PC-9 (cell line): ENCODE data around the gene OR2B2. TPM values are rescaled to one million over a fixed set of nuclear protein-coding genes. Genes with fewer than 3 reads are reported as not detected.
"Not testable (repeated sequence)": the region's sequence is repeated elsewhere in the genome, so short reads cannot be mapped to it uniquely, and the experiment has no call there.

Experiments
- BruUV-seq: library from RNA; stranded (reverse); fragments of 400-500 nt; replicated peaks from 2 replicates; lab custom pipeline; 2021; lab: Mats Ljungman, UMichigan
- CTCF ChIA-PET: fragments of 300-600 bp; sonication (Branson Sonifier 250); formaldehyde crosslinking; loops from one replicate; lab custom pipeline; 2022; ENCODE audit warnings: antibody characterized with exemption; lab: Charles Lee
- POLR2A ChIA-PET: fragments of 300-600 bp; sonication (Branson Sonifier 250); formaldehyde crosslinking; loops from one replicate; lab custom pipeline; 2022; ENCODE audit warnings: antibody characterized with exemption; ENCODE audit not compliant: unreplicated experiment; lab: Charles Lee
- DNase-seq, 2 experiments: peaks; one replicate each; pipeline versions ENCODE4 v3.0.0 to v3.0.0-alpha.2; 2015 to 2022; ENCODE audit warnings: mixed read lengths in 1 of 2
- H2AFZ ChIP-seq: fragments of 200-600 bp; sonication (generic); 2 replicates; pipeline ENCODE4 v1.8.1; 2017; ENCODE audit warnings: antibody characterized with exemption
- H3F3A ChIP-seq: fragments of 200-600 bp; sonication (generic); 2 replicates; pipeline ENCODE4 v1.8.1; 2017; ENCODE audit warnings: antibody characterized with exemption, mild to moderate bottlenecking, low read depth; ENCODE audit not compliant: insufficient read depth
- H3K27ac ChIP-seq: fragments of 200-600 bp; sonication (generic); 2 replicates; pipeline ENCODE4 v1.6.1; 2016; ENCODE audit warnings: mixed run types
- H3K27me3 ChIP-seq: fragments of 200-600 bp; sonication (generic); 2 replicates; pipeline ENCODE4 v1.6.1; 2016; ENCODE audit warnings: low read depth, mixed run types; ENCODE audit not compliant: insufficient read depth
- H3K36me3 ChIP-seq: fragments of 200-600 bp; sonication (generic); 2 replicates; pipeline ENCODE4 v1.6.1; 2016; ENCODE audit warnings: low read depth, mixed run types
- H3K4me1 ChIP-seq: fragments of 200-600 bp; sonication (generic); replicated peaks from 2 replicates; pipeline ENCODE4 v1.6.1; 2016; ENCODE audit warnings: mixed run types; ENCODE audit not compliant: insufficient read depth
- H3K4me2 ChIP-seq: fragments of 200-600 bp; sonication (generic); 2 replicates; pipeline ENCODE4 v1.6.1; 2017; ENCODE audit warnings: mixed run types
- H3K4me3 ChIP-seq: fragments of 200-600 bp; sonication (generic); 2 replicates; pipeline ENCODE4 v1.6.1; 2016; ENCODE audit warnings: mixed run types
- H3K79me2 ChIP-seq: fragments of 200-600 bp; sonication (generic); 2 replicates; pipeline ENCODE4 v1.6.1; 2017; ENCODE audit warnings: low read depth, mixed run types
- H3K9me2 ChIP-seq: fragments of 200-600 bp; sonication (generic); 2 replicates; pipeline ENCODE4 v1.8.1; 2017; ENCODE audit warnings: mild to moderate bottlenecking; ENCODE audit not compliant: insufficient read depth
- H3K9me3 ChIP-seq: fragments of 200-600 bp; sonication (generic); 2 replicates; pipeline ENCODE4 v1.8.1; 2016; ENCODE audit warnings: low read depth; ENCODE audit not compliant: insufficient read depth
- H4K20me1 ChIP-seq: fragments of 200-600 bp; sonication (generic); 2 replicates; pipeline ENCODE4 v1.8.1; 2017; ENCODE audit not compliant: insufficient read depth
- EZH2 ChIP-seq: fragments of 200-600 bp; sonication (generic); IDR thresholded peaks from 2 replicates; pipeline ENCODE4 v1.8.0; 2017; ENCODE audit warnings: antibody characterized with exemption, low read depth
- intact Hi-C: fragments of 100-400 bp; cut with micrococcal nuclease; formaldehyde crosslinking; loops from one replicate; pipeline ENCODE4 v1.10.0; 2022; ENCODE audit not compliant: unreplicated experiment
- total RNA-seq: library from RNA; stranded (reverse); gene quantifications from 2 replicates; pipeline ENCODE4 v1.2.3, GENCODE V29; 2021
- TF ChIP-seq, protein P1 (sequence below): fragments of 200-600 bp; sonication (generic); conservative IDR thresholded peaks from 2 replicates; pipeline ENCODE4 v1.6.1; 2017; ENCODE audit warnings: mixed run types, antibody characterized with exemption, mild to moderate bottlenecking, moderate library complexity

The OR2B2 gene
- total RNA-seq, 1 experiment from 2014 or later: not detected

DNA sequence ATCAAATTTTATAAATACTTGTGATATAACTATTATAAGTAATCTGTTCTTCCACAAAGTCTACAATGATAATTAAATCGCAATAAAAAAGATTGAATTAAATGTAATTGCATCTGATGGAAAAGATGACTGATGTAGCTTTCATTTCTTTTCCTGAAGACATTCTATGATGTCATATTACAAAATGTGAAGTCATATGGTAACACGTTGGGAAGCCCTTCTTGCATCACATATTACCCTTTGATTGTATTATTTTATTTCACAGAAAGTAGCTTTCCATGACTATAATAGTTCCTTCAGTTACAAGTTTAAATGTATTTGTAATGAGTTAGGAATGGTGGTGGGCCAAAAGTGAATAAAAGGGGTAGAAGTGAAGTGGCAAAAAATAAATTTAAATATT lies 19.0 kb upstream of the OR2B2 start:
- no TSS peak for BruUV-seq
- Histone ChIP-seq H3K27ac (no peak overlapping the region), H3K27me3 (no peaks in the 10 kb centered on the region), H3K4me3 (no peak overlapping the region), H3K4me2 (no peak overlapping the region), H2AFZ (no peak overlapping the region), H3K9me2 (no peaks in the 10 kb centered on the region), H3F3A (no peaks in the 10 kb centered on the region), H4K20me1 (no peaks in the 10 kb centered on the region), H3K9me3 (no peaks in the 10 kb centered on the region), H3K4me1 (no peaks in the 10 kb centered on the region), H3K36me3 (no peaks in the 10 kb centered on the region), H3K79me2 (no peaks in the 10 kb centered on the region)
- no peak for TF ChIP-seq EZH2
- TF ChIP-seq, protein P1, sequence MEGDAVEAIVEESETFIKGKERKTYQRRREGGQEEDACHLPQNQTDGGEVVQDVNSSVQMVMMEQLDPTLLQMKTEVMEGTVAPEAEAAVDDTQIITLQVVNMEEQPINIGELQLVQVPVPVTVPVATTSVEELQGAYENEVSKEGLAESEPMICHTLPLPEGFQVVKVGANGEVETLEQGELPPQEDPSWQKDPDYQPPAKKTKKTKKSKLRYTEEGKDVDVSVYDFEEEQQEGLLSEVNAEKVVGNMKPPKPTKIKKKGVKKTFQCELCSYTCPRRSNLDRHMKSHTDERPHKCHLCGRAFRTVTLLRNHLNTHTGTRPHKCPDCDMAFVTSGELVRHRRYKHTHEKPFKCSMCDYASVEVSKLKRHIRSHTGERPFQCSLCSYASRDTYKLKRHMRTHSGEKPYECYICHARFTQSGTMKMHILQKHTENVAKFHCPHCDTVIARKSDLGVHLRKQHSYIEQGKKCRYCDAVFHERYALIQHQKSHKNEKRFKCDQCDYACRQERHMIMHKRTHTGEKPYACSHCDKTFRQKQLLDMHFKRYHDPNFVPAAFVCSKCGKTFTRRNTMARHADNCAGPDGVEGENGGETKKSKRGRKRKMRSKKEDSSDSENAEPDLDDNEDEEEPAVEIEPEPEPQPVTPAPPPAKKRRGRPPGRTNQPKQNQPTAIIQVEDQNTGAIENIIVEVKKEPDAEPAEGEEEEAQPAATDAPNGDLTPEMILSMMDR: no peak
- DNase-seq: no peak
- CTCF ChIA-PET: no interaction called here
- POLR2A ChIA-PET: no interaction called here
- intact Hi-C loops: no loop called here

DNA sequence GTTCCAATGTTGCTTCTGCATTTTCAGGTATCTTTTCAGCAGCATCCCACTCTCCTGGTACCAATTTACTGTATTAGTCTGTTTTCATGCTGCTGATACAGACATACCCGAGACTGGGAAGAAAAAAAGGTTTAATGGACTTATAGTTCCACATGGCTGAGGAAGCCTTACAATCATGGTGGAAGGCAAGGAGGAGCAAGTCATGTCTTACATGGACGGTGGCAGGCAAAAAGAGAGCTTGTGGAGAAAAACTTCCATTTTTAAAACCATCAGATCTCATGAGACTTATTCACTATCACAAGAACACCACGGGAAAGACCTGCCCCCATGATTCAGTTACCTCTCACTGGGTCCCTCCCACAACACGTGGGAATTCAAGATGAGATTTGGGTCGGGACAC lies 17.7 kb upstream of the OR2B2 start:
- CTCF ChIA-PET, H3K4me1 ChIP-seq, H3K36me3 ChIP-seq, H3K4me3 ChIP-seq, BruUV-seq, H3K27ac ChIP-seq, H3K27me3 ChIP-seq, H2AFZ ChIP-seq, POLR2A ChIA-PET, H3F3A ChIP-seq, H4K20me1 ChIP-seq, DNase-seq, H3K79me2 ChIP-seq, intact Hi-C loops, H3K9me3 ChIP-seq, H3K4me2 ChIP-seq, H3K9me2 ChIP-seq: not testable (repeated sequence)

DNA sequence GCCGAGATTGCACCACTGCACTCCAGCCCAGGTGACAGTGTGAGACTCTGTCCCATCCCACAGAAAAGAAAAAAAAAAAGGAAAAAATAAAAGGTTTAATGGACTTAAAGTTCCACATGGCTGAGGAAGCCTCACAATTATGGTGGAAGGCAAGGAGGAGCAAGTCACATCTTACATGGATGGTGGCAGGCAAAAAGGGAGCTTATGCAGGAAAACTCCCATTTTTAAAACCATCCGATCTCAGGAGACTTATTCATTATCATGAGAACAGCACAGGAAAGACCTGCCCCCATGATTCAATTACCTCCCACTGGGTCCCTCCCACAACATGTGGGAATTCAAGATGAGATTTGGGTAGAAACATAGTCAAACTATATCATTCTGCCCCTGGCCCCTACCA lies 15.8 kb upstream of the OR2B2 start:
- POLR2A ChIA-PET, H2AFZ ChIP-seq, H3K4me3 ChIP-seq, H3K9me3 ChIP-seq, CTCF ChIA-PET, H3K4me1 ChIP-seq, H3K4me2 ChIP-seq, H3K9me2 ChIP-seq, BruUV-seq, intact Hi-C loops, H3F3A ChIP-seq, H3K36me3 ChIP-seq, H3K27me3 ChIP-seq, H4K20me1 ChIP-seq, H3K27ac ChIP-seq, H3K79me2 ChIP-seq, DNase-seq: not testable (repeated sequence)

DNA sequence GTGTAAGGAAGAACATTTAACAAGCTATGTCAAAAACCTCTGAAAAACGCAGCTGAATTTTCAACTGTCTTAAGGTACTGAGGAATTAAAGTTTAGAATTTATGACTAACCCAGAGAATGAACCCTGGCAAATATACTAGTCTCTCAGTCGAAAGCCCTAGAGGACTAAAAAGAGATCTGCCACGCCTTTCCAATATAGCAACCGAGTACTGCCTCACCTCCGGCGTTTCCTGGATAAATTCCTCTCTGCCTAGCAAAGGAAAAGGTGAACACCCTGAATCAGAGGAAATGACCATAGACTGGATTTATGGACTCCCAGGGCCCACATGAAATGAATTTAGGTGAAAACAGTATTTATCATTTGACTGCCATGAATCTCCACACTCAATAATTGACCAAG lies 12.0 kb upstream of the OR2B2 start:
- no peak overlapping the region for H3K4me2 ChIP-seq
- H2AFZ ChIP-seq: no peak overlapping the region
- H3K9me2 ChIP-seq: no peaks in the 10 kb centered on the region
- no TSS peak for BruUV-seq
- H3K36me3 ChIP-seq: no peaks in the 10 kb centered on the region
- H3F3A ChIP-seq: no peaks in the 10 kb centered on the region
- intact Hi-C loops: no loop called here
- no peaks in the 10 kb centered on the region for H4K20me1 ChIP-seq
- H3K4me3 ChIP-seq: no peak overlapping the region
- TF ChIP-seq, protein P1: no peak
- TF ChIP-seq EZH2: no peak
- H3K27me3 ChIP-seq: no peaks in the 10 kb centered on the region
- H3K79me2 ChIP-seq: no peaks in the 10 kb centered on the region
- no peaks in the 10 kb centered on the region for H3K9me3 ChIP-seq
- H3K27ac ChIP-seq: no peak overlapping the region
- POLR2A ChIA-PET: no interaction called here
- CTCF ChIA-PET: no interaction called here
- DNase-seq: no peak
- no peaks in the 10 kb centered on the region for H3K4me1 ChIP-seq
